ENCODE data around the gene HS6ST3.
"Not testable (repeated sequence)": the region's sequence is repeated elsewhere in the genome, so short reads cannot be mapped to it uniquely, and the experiment has no call there.

Gene HS6ST3

DNA sequence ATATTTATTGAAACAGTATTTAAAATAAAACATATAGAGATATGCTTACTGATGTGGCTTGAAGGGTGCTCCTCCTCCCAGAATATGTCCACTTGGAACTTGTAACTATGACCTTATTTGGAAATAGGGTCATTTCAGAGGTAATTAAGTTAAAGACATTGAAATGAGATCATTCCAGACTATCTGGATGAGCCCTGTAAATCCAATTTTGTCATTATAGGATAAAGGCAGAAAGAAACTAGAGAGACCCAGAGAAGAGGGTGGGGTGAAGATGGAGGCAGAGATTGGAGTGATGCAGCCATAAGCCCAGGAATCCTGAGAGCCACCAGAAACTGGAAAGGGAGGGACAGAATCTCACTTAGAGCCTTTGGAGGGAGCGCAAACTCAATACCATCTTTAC lies 661.2 kb downstream of the HS6ST3 start:
- Mint-ChIP-seq H3K27me3 (ENCODE audit: low read depth) (no peaks in the 10 kb centered on the region), H3K4me3 (no peak overlapping the region), H3K27ac (no peak overlapping the region), H3K4me1 (ENCODE audit: low read depth) (no peaks in the 10 kb centered on the region), H3K36me3 (ENCODE audit: low read depth) (no peaks in the 10 kb centered on the region), H3K9me3 (peaks cover 3% of the 10 kb centered on the region)

GRCh38 chr13:96762876-96763275 lies 673.0 kb downstream of the HS6ST3 start:
- H3K27me3 Mint-ChIP-seq (ENCODE audit: low read depth), result no peaks in the 10 kb centered on the region
- H3K36me3 Mint-ChIP-seq (ENCODE audit: low read depth), result no peaks in the 10 kb centered on the region
- H3K9me3 Mint-ChIP-seq, result peaks cover 4% of the 10 kb centered on the region
- no peak overlapping the region for H3K4me3 Mint-ChIP-seq
- H3K4me1 Mint-ChIP-seq (ENCODE audit: low read depth), result no peaks in the 10 kb centered on the region
- no peak overlapping the region for H3K27ac Mint-ChIP-seq

DNA sequence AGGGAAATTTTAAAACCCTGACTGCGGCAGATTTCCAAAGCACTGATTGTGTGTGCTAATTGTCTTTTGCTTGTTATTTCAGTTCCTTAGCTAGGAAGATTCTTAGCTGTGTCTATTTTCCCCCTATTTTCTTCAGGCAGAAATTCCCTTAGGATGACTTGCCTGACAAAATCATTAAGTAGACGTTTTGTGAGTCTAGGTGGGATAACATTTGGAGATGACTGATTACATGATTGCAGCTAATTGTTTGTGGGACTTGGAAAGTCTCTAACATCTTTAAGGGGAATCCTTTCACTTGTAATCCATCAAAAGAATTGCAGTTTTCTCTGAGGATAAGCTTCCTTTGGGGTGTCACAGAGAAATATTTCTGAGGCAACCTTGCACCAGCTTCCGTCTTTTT lies 676.4 kb downstream of the HS6ST3 start:
- H3K27me3 Mint-ChIP-seq (ENCODE audit: low read depth), result no peaks in the 10 kb centered on the region
- no peak overlapping the region for H3K4me3 Mint-ChIP-seq
- H3K27ac Mint-ChIP-seq, result no peak overlapping the region

DNA sequence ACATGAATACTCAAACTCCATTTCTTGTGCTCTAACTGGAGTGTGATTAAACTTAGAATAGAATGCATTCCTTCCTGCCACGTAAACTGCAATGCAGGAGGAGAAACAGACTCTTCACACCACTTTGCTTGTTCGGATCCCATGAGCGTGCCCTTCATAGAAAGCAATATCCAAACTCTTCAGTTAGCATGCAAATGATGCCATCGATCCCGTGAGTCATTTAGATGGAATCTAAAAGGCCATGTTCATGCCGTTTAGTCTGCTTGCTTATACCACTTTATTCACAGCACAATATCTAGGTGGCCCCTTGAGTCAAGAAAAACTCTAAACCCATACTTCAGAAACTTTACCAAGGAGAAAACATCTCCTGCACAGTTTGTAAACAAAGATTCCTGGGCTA lies 678.6 kb downstream of the HS6ST3 start:
- peaks cover 8% of the 10 kb centered on the region for H3K9me3 Mint-ChIP-seq
- no peaks in the 10 kb centered on the region for H3K4me1 Mint-ChIP-seq (ENCODE audit: low read depth)
- H3K27me3 Mint-ChIP-seq (ENCODE audit: low read depth), result no peaks in the 10 kb centered on the region
- H3K27ac Mint-ChIP-seq, result no peak overlapping the region
- no peaks in the 10 kb centered on the region for H3K36me3 Mint-ChIP-seq (ENCODE audit: low read depth)
- no peak overlapping the region for H3K4me3 Mint-ChIP-seq

More for the DNA sequence above, 676.4 kb downstream of the HS6ST3 start:
- no peaks in the 10 kb centered on the region for H3K4me1 Mint-ChIP-seq (ENCODE audit: low read depth)
- H3K36me3 Mint-ChIP-seq (ENCODE audit: low read depth), result no peaks in the 10 kb centered on the region
- peaks cover 4% of the 10 kb centered on the region for H3K9me3 Mint-ChIP-seq

DNA sequence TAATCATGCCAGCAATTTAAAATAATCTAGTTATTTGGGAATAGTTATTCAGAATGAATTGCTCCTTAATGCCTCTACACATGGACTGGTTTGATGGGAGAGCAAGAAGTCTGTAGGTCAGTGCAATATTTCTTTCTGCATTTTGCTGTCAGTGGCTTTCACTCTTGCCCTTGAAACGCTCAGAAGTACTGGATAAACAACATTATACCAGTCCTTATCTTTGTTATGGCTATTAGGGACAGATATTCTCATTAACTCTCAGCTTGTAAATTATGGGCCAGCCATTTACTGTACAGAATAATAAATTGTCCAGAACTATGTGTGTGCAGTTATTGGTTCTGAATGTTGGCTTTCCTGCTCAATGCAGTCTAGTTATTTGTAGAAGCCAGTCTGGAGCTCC lies 680.0 kb downstream of the HS6ST3 start:
- no peak overlapping the region for H3K4me3 Mint-ChIP-seq
- peaks cover 18% of the 10 kb centered on the region for H3K9me3 Mint-ChIP-seq
- H3K27me3 Mint-ChIP-seq (ENCODE audit: low read depth), result no peaks in the 10 kb centered on the region
- H3K36me3 Mint-ChIP-seq (ENCODE audit: low read depth), result no peaks in the 10 kb centered on the region
- H3K27ac Mint-ChIP-seq, result no peak overlapping the region
- H3K4me1 Mint-ChIP-seq (ENCODE audit: low read depth), result no peaks in the 10 kb centered on the region

DNA sequence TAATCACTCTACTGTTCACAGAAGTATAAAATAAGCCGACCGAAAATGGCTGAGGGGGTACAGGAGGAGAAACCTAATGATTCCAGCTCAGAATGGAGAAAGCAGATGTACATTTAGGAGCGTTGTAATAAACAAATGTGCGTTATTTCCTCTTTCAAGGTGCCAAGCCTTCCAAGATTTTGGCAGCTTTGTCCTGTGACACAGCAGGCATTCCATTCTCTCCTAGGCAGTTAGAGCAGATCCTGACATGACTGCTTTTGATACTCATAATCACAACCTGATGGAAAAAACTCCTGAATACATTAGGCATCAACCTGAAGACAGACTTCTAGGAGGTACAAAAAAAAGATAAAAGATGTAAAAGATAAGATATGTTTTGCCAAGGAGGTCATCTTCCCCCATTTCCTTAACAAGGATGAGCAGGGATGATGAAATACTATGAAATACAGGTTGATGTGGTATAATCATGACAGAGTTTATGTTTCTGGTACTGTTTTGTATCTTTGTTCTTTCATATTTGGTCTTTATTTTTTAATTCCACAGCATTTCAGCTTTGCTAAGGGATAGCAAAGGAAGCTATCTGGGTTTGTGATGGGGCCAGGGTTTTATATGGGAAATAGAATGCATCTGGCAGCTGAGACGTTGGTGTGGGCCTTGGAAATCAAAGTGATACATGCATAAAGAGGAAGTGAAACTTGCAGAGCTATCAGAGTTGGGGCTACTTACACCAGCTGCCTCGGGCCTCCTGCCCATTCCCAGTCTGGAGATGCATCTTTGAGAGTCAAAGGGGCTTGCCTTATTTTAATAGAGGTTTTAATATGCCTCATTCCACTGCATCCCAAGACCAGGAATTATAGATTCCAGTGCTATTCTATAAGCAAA lies 681.8 kb downstream of the HS6ST3 start:
- Mint-ChIP-seq H3K4me3 (no peak overlapping the region), H3K4me1 (ENCODE audit: low read depth) (no peaks in the 10 kb centered on the region), H3K36me3 (ENCODE audit: low read depth) (no peaks in the 10 kb centered on the region), H3K27ac (no peak overlapping the region), H3K27me3 (ENCODE audit: low read depth) (no peaks in the 10 kb centered on the region), H3K9me3 (peaks cover 25% of the 10 kb centered on the region)

DNA sequence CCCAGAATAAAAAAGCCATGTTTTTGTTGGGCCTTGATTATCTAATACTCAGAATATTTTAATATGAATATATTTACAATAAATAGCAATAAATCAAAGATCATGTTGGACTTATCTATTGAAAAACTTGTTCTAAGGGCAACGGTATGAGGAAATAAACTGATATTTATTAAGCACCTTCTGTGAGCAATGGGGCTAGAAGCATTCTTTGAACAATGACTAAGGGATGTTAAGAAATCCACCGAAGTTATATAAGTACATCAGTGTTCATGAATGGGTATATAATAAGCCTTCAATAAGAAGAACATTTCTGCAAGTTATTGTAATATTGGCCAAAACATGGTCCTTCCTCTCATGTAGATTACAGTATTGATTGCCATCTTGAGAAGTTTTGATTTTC lies 682.5 kb downstream of the HS6ST3 start:
- no peaks in the 10 kb centered on the region for H3K27me3 Mint-ChIP-seq (ENCODE audit: low read depth)
- no peaks in the 10 kb centered on the region for H3K36me3 Mint-ChIP-seq (ENCODE audit: low read depth)
- no peak overlapping the region for H3K4me3 Mint-ChIP-seq
- H3K9me3 Mint-ChIP-seq, result peaks cover 28% of the 10 kb centered on the region
- H3K4me1 Mint-ChIP-seq (ENCODE audit: low read depth), result no peaks in the 10 kb centered on the region
- H3K27ac Mint-ChIP-seq, result no peak overlapping the region

DNA sequence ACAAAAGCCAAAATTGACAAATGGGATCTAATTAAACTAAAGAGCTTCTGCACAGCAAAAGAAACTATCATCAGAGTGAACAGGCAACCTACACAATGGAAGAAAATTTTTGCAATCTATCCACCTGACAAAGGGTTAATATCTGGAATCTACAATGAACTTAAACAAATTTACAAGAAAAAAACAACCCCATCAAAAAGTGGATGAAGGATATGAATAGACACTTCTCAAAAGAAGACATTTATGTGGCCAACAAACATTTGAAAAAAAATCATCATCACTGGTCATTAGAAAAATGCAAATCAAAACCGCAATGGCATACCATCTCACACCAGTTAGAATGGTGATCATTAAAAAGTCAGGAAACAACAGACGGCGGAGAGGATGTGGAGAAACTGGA lies 688.4 kb downstream of the HS6ST3 start:
- not testable (repeated sequence) for H3K4me3 Mint-ChIP-seq; H3K36me3 Mint-ChIP-seq (ENCODE audit: low read depth); H3K4me1 Mint-ChIP-seq (ENCODE audit: low read depth); H3K27ac Mint-ChIP-seq; H3K27me3 Mint-ChIP-seq (ENCODE audit: low read depth)
- peaks cover 39% of the 10 kb centered on the region for H3K9me3 Mint-ChIP-seq

DNA sequence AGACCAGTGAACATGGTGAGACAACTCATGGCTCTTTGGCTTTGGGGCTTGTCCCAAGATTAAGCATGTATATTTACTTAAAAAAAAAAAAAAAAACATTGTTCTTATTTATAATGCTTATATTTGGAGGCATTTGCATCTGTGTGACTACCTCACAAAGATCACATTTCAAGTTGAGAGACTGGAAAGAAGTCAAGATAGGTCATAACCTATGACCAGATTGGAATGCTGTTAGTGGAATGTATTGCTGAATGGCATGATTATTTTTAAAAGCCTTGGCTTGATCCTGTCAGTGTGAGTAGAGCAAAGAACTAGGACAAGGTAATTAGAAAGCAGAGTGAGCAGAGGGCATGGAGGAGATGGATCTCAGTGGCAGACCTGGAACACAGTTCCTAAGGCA lies 689.8 kb downstream of the HS6ST3 start:
- H3K27ac Mint-ChIP-seq, result no peak overlapping the region

DNA sequence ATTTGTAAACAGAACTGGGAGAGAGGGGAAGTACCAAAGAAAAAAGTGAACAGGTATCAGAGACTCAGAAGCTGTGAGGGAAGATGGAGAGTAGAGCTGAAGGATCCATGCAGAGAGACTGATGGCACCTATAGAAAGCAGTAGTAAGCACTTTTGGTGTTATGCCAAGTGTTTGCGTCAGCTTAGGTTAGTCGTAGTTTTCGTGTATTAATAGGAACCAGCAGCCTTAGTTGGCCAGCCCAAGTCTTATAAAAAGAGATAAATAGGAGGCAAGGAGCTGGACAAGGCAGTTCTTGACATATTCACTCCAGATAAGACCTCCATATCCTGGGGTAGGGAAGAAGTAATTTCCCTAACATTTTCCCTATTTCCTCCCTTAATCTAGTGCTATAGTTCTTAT lies 690.2 kb downstream of the HS6ST3 start:
- no peaks in the 10 kb centered on the region for H3K4me1 Mint-ChIP-seq (ENCODE audit: low read depth)
- no peak overlapping the region for H3K27ac Mint-ChIP-seq
- H3K9me3 Mint-ChIP-seq, result peaks cover 28% of the 10 kb centered on the region
- no peaks in the 10 kb centered on the region for H3K36me3 Mint-ChIP-seq (ENCODE audit: low read depth)
- no peak overlapping the region for H3K4me3 Mint-ChIP-seq
- H3K27me3 Mint-ChIP-seq (ENCODE audit: low read depth), result no peaks in the 10 kb centered on the region

More for the DNA sequence above, 689.8 kb downstream of the HS6ST3 start:
- H3K4me1 Mint-ChIP-seq (ENCODE audit: low read depth), result no peaks in the 10 kb centered on the region
- no peaks in the 10 kb centered on the region for H3K36me3 Mint-ChIP-seq (ENCODE audit: low read depth)
- H3K27me3 Mint-ChIP-seq (ENCODE audit: low read depth), result no peaks in the 10 kb centered on the region
- peaks cover 29% of the 10 kb centered on the region for H3K9me3 Mint-ChIP-seq
- H3K4me3 Mint-ChIP-seq, result no peak overlapping the region

DNA sequence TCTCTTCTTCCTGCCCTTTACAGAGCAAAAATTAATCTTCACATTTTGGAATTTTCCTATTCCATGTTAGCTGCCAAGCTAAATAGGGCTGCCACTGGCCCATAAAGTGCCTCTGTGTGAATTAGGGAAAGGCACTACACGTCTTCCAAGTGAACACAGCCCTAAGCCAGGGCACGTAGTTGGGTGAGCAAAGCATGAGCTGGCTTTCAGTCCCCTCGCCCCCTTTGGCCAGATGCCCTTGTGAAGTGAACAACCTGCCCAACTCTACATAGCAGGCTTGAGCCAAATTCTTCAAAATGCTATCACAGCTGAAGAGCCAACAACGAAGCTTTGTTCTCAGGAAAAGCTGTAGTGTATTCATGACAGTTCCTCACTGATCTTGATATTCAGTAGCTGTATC lies 691.2 kb downstream of the HS6ST3 start:
- Mint-ChIP-seq H3K27ac (no peak overlapping the region), H3K4me3 (no peak overlapping the region), H3K9me3 (peaks cover 23% of the 10 kb centered on the region), H3K36me3 (ENCODE audit: low read depth) (no peaks in the 10 kb centered on the region), H3K4me1 (ENCODE audit: low read depth) (no peaks in the 10 kb centered on the region), H3K27me3 (ENCODE audit: low read depth) (no peaks in the 10 kb centered on the region)

GRCh38 chr13:96782186-96782585 lies 692.3 kb downstream of the HS6ST3 start:
- no peaks in the 10 kb centered on the region for H3K4me1 Mint-ChIP-seq (ENCODE audit: low read depth)
- H3K4me3 Mint-ChIP-seq, result no peak overlapping the region
- H3K27ac Mint-ChIP-seq, result no peak overlapping the region
- H3K9me3 Mint-ChIP-seq, result peaks cover 17% of the 10 kb centered on the region
- H3K36me3 Mint-ChIP-seq (ENCODE audit: low read depth), result no peaks in the 10 kb centered on the region
- no peaks in the 10 kb centered on the region for H3K27me3 Mint-ChIP-seq (ENCODE audit: low read depth)

DNA sequence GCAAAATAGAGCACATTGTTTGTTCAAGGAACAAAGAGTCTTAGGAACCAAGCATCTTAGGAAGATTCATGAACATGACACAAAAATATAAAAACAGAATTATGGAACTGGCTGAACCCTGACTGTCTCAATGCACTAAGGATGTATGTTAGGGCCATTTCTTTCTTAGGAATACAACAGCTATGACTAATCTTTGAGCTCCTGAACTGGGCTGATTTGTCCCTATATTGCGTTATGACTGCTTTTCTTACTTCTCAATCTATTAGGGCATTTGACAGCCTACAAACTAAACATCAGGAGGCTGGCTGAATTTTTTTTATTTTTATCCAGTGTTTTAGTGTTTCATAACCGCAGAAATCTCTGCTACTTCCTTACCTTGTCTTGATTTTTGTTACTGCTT lies 693.1 kb downstream of the HS6ST3 start:
- H3K27ac Mint-ChIP-seq, result no peak overlapping the region
- no peak overlapping the region for H3K4me3 Mint-ChIP-seq
- no peaks in the 10 kb centered on the region for H3K36me3 Mint-ChIP-seq (ENCODE audit: low read depth)
- peaks cover 8% of the 10 kb centered on the region for H3K9me3 Mint-ChIP-seq
- H3K27me3 Mint-ChIP-seq (ENCODE audit: low read depth), result no peaks in the 10 kb centered on the region
- no peaks in the 10 kb centered on the region for H3K4me1 Mint-ChIP-seq (ENCODE audit: low read depth)

DNA sequence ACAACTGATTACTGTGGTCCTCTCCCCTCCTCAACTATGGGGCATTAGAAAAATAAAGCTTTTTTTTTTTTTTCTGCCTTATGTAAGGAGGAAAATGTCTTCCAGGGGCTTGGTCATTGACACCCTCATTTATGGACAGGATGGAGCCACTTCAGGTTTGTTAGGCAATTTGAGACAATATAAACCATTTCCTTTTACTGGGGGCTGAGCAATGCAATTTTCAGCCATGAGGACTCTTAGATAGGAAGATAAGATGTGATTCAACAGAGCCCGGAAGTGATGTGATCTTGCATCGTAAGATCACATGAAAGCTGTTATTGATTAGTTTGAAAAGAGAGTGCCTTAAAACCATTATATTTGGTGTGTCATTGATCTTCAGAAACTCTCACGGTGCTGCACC lies 693.6 kb downstream of the HS6ST3 start:
- peaks cover 5% of the 10 kb centered on the region for H3K9me3 Mint-ChIP-seq
- no peak overlapping the region for H3K27ac Mint-ChIP-seq
- no peaks in the 10 kb centered on the region for H3K27me3 Mint-ChIP-seq (ENCODE audit: low read depth)
- no peaks in the 10 kb centered on the region for H3K4me1 Mint-ChIP-seq (ENCODE audit: low read depth)
- no peaks in the 10 kb centered on the region for H3K36me3 Mint-ChIP-seq (ENCODE audit: low read depth)
- no peak overlapping the region for H3K4me3 Mint-ChIP-seq

GRCh38 chr13:96785986-96786385 lies 696.1 kb downstream of the HS6ST3 start:
- H3K27me3 Mint-ChIP-seq (ENCODE audit: low read depth), result no peaks in the 10 kb centered on the region
- H3K4me3 Mint-ChIP-seq, result no peak overlapping the region
- no peaks in the 10 kb centered on the region for H3K36me3 Mint-ChIP-seq (ENCODE audit: low read depth)
- no peak overlapping the region for H3K27ac Mint-ChIP-seq
- H3K4me1 Mint-ChIP-seq (ENCODE audit: low read depth), result no peaks in the 10 kb centered on the region
- H3K9me3 Mint-ChIP-seq, result peaks cover 2% of the 10 kb centered on the region
